A549 (cell line): ENCODE measurements around the gene FANCC. TPM values are rescaled to one million over a fixed set of nuclear protein-coding genes. Genes with fewer than 3 reads are reported as not detected.
"Not testable (repeated sequence)": the region's sequence is repeated elsewhere in the genome, so short reads cannot be mapped to it uniquely, and the experiment has no call there.

Source experiments
- ATAC-seq, 2 experiments: fragments of 200-7000 bp in 1 of 2; fragments of >200 bp in 1 of 2; cut with Nextera tagmentation in 1 of 2; cut with Tn5 transposase in 1 of 2; 3 replicates each; pipeline versions ENCODE4 v1.8.0 to v1.9.1; 2018 to 2020; ENCODE audit warnings: mild to moderate bottlenecking in 1 of 2, moderate library complexity in 1 of 2
- CTCF ChIA-PET: fragments of 300-600 bp; sonication (Branson Sonifier 250); formaldehyde crosslinking; extraction: SDS; loops from one replicate; lab custom pipeline; 2021; ENCODE audit warnings: antibody characterized with exemption, inconsistent platforms; lab: Yijun Ruan, JAX
- POLR2A ChIA-PET: fragments of 350-600 bp; formaldehyde crosslinking; extraction: SDS; loops from one replicate; lab custom pipeline; 2021; ENCODE audit warnings: antibody characterized with exemption, inconsistent platforms; lab: Yijun Ruan, JAX
- DNase-seq, 2 experiments: peaks; one replicate each; pipeline versions ENCODE4 v3.0.0 to v3.0.0-alpha.2; 2011 to 2016; ENCODE audit warnings: low read depth in 1 of 2, low spot score in 1 of 2
- FAIRE-seq: peaks from 2 replicates; lab custom pipeline; 2011; peaks lifted over from hg19 to GRCh38; lab: Jason Lieb, UNC
- H3K27ac ChIP-seq, 2 experiments: fragments of >200 bp; sonication (Bioruptor Twin); formaldehyde crosslinking; 3 replicates each; pipeline ENCODE4 v1.5.1; 2016 to 2017
- H3K4me1 ChIP-seq: fragments of >200 bp; sonication (Bioruptor Twin); formaldehyde crosslinking; 3 replicates; pipeline ENCODE4 v1.6.1; 2016
- H3K4me2 ChIP-seq: fragments of >200 bp; sonication (Bioruptor Twin); formaldehyde crosslinking; 3 replicates; pipeline ENCODE4 v1.6.1; 2016
- H3K4me3 ChIP-seq: fragments of >200 bp; sonication (Bioruptor Twin); formaldehyde crosslinking; 3 replicates; pipeline ENCODE4 v1.5.1; 2016
- H3K9me3 ChIP-seq: fragments of >200 bp; sonication (Bioruptor Twin); formaldehyde crosslinking; 3 replicates; pipeline ENCODE4 v1.6.1; 2016
- ATOH8 ChIP-seq: fragments of 250-450 bp; sonication (Bioruptor Pico); IDR thresholded peaks from 2 replicates; pipeline ENCODE4 v1.5.0; 2020; ENCODE audit warnings: low read depth, mild to moderate bottlenecking, moderate library complexity
- CBX2 ChIP-seq: fragments of 200-600 bp; sonication (generic); IDR thresholded peaks from 2 replicates; pipeline ENCODE4 v1.6.1; 2016; ENCODE audit warnings: low read depth, mild to moderate bottlenecking, borderline replicate concordance
- CHD4 ChIP-seq: fragments of 200-600 bp; sonication (generic); IDR thresholded peaks from 2 replicates; pipeline ENCODE4 v1.6.1; 2016; ENCODE audit warnings: antibody characterized with exemption, mild to moderate bottlenecking, borderline replicate concordance
- CTCF ChIP-seq: fragments of >200 bp; sonication (Bioruptor Twin); formaldehyde crosslinking; IDR thresholded peaks from 3 replicates; pipeline ENCODE4 v1.5.1; 2016
- E2F6 ChIP-seq: IDR thresholded peaks from 2 replicates; pipeline ENCODE4 v1.6.1; 2012; ENCODE audit warnings: low read depth, borderline replicate concordance
- EHMT2 ChIP-seq: fragments of 200-600 bp; sonication (generic); IDR thresholded peaks from 2 replicates; pipeline ENCODE4 v1.6.1; 2016; ENCODE audit warnings: antibody characterized with exemption, low read depth, mild to moderate bottlenecking, moderate library complexity
- ELK1 ChIP-seq: fragments of 150-350 bp; IDR thresholded peaks from 2 replicates; pipeline ENCODE4 v1.6.1; 2014; ENCODE audit warnings: low read depth, mild to moderate bottlenecking, low read length
- HOXB5 ChIP-seq: fragments of 250-450 bp; sonication (Bioruptor Pico); IDR thresholded peaks from 2 replicates; pipeline ENCODE4 v1.5.0; 2020; ENCODE audit warnings: mild to moderate bottlenecking, moderate library complexity
- KDM1A ChIP-seq: fragments of 200-600 bp; sonication (generic); IDR thresholded peaks from 2 replicates; pipeline ENCODE4 v1.6.1; 2016; ENCODE audit warnings: low read depth, mild to moderate bottlenecking
- MAFK ChIP-seq: fragments of 450-650 bp; IDR thresholded peaks from 2 replicates; pipeline ENCODE4 v1.6.1; 2014; ENCODE audit not compliant: partially characterized antibody
- MAZ ChIP-seq: fragments of 150-350 bp; IDR thresholded peaks from 2 replicates; pipeline ENCODE4 v1.6.1; 2014; ENCODE audit warnings: antibody characterized with exemption, low read depth, low read length, borderline replicate concordance
- PHF8 ChIP-seq: fragments of 200-600 bp; sonication (generic); IDR thresholded peaks from 2 replicates; pipeline ENCODE4 v1.6.1; 2016; ENCODE audit warnings: low read depth, mild to moderate bottlenecking, antibody characterized with exemption, moderate library complexity, borderline replicate concordance
- RCOR1 ChIP-seq: fragments of 150-350 bp; IDR thresholded peaks from 2 replicates; pipeline ENCODE4 v1.6.1; 2014; ENCODE audit warnings: antibody characterized with exemption, low read length, low read depth
- RFX5 ChIP-seq: fragments of 450-650 bp; IDR thresholded peaks from 2 replicates; pipeline ENCODE4 v1.7.1; 2014; ENCODE audit warnings: antibody characterized with exemption, mild to moderate bottlenecking, moderate library complexity
- SREBF2 ChIP-seq: fragments of 450-650 bp; IDR thresholded peaks from 2 replicates; pipeline ENCODE4 v1.6.1; 2014; ENCODE audit warnings: mild to moderate bottlenecking, moderate library complexity
- TFCP2L1 ChIP-seq: fragments of 250-450 bp; sonication (Bioruptor Pico); IDR thresholded peaks from 2 replicates; pipeline ENCODE4 v1.5.0; 2021; ENCODE audit warnings: mild to moderate bottlenecking
- USF2 ChIP-seq: fragments of 450-650 bp; IDR thresholded peaks from 2 replicates; pipeline ENCODE4 v1.6.1; 2014; ENCODE audit warnings: antibody characterized with exemption
- ZC3H11A ChIP-seq: fragments of 450-650 bp; IDR thresholded peaks from 2 replicates; pipeline ENCODE4 v1.6.1; 2014; ENCODE audit warnings: antibody characterized with exemption, mild to moderate bottlenecking
- ZFP36 ChIP-seq: fragments of 450-650 bp; IDR thresholded peaks from 2 replicates; pipeline ENCODE4 v1.6.1; 2014; ENCODE audit warnings: borderline replicate concordance; ENCODE audit not compliant: partially characterized antibody
- WGBS: methylation state at CpG from one replicate; pipeline ENCODE4 v1.1.6; 2017; ENCODE audit errors: missing lambda C conversion rate; 5-methylcytosine and 5-hydroxymethylcytosine counted together
- polyA plus RNA-seq, 4 experiments: library from polyadenylated mRNA; depleted of rRNA in 3 of 4; stranded (reverse); fragments of >200 nt; fragmentation: RNase III in 1 of 4; extraction: RNeasy Plus Mini Kit Qiagen cat#74134 plus additional on column Dnase treatment in 1 of 4; gene quantifications; 2 replicates in 3 of 4; 3 replicates in 1 of 4; pipeline ENCODE4 v1.2.3, GENCODE V29; 2011 to 2017

Gene FANCC
- polyA plus RNA-seq, 2 of the 4 experiments (the other 2 are of a cell fraction): 13.5 to 24.9 TPM

GRCh38 chr9:95276395-95276954 lies 41.0 kb downstream of the FANCC start:
- POLR2A ChIA-PET: no interaction called here
- peaks cover 16% of the 10 kb centered on the region; the same call in 1 of the 3 replicates for H3K9me3 ChIP-seq
- H3K27ac ChIP-seq: no peak overlapping the region
- H3K4me3 ChIP-seq: no peak overlapping the region
- FAIRE-seq (no peak), ATAC-seq (no peak)
- no peaks in the 10 kb centered on the region for H3K4me1 ChIP-seq
- CTCF ChIA-PET: interaction anchor here (1.2 to 1.9 kb wide), 2 partner anchors 11 to 97 kb away, joined by 3 to 10 read pairs; no protein-coding TSS in a partner anchor
- H3K4me2 ChIP-seq: no peak overlapping the region
- WGBS: 87% methylated on average over 8 of the region's 8 CpGs
- no peak for TF ChIP-seq USF2
- no peak for TF ChIP-seq HOXB5
- TF ChIP-seq PHF8: no peak
- TF ChIP-seq EHMT2: no peak
- no peak for TF ChIP-seq ZFP36
- TF ChIP-seq ATOH8 (CRISPR knock-in tag): no peak
- TF ChIP-seq CBX2: no peak
- TF ChIP-seq CHD4: no peak
- TF ChIP-seq MAZ: no peak
- no peak for TF ChIP-seq SREBF2
- no peak for TF ChIP-seq TFCP2L1
- TF ChIP-seq E2F6: no peak
- TF ChIP-seq RFX5: no peak
- no peak for TF ChIP-seq ZC3H11A
- no peak for TF ChIP-seq CTCF
- TF ChIP-seq MAFK: no peak
- TF ChIP-seq RCOR1: no peak
- TF ChIP-seq KDM1A: no peak
- TF ChIP-seq ELK1: no peak
- TF ChIP-seq, all 56 proteins: peak for 0
- no peak for DNase-seq

- CTCF ChIA-PET: interaction anchor here (1.4 kb wide), 1 partner anchor 943 kb away, joined by 4 read pairs; no protein-coding TSS in a partner anchor
- FAIRE-seq, H3K4me2 ChIP-seq, ATAC-seq, H3K4me3 ChIP-seq, H3K9me3 ChIP-seq, H3K27ac ChIP-seq, POLR2A ChIA-PET, DNase-seq: not testable (repeated sequence)
- 63% methylated on average over 2 of the region's 2 CpGs for WGBS
- peaks cover 14% of the 10 kb centered on the region for H3K4me1 ChIP-seq
Observed at GRCh38 chr9:95274160-95274559, 43.3 kb downstream of the FANCC start.
